ENCODE data around the gene SELENOK.

SELENOK gene

GRCh38 chr3:53860196-53860595 lies 31.5 kb downstream of the SELENOK start:
- Histone ChIP-seq H3K36me3 (ENCODE audit: insufficient read depth, low read length) (peaks cover 13% of the 10 kb centered on the region; the same call in 1 of the 2 replicates), H3K9me2 (replicated peaks; ENCODE audit: low read depth, low read length) (no peaks in the 10 kb centered on the region), H3F3A (ENCODE audit: low read depth) (no peaks in the 10 kb centered on the region), H3K27me3 (ENCODE audit: insufficient read depth, low read length, poor library complexity, severe bottlenecking) (no peaks in the 10 kb centered on the region), H4K20me1 (ENCODE audit: insufficient read depth, low read length, poor library complexity, severe bottlenecking) (no peaks in the 10 kb centered on the region), H3K4me3 (ENCODE audit: low read length, poor library complexity, severe bottlenecking) (no peak overlapping the region), H2AFZ (ENCODE audit: low read length) (no peak overlapping the region), H3K9ac (ENCODE audit: low read depth, low read length, poor library complexity, severe bottlenecking) (no peak overlapping the region), H3K79me2 (ENCODE audit: insufficient read depth, low read length) (no peaks in the 10 kb centered on the region), H3K4me2 (ENCODE audit: low read depth, low read length, poor library complexity, severe bottlenecking) (no peak overlapping the region), H3K9me3 (ENCODE audit: insufficient read depth, low read depth, low read length) (no peaks in the 10 kb centered on the region), H3K4me1 (ENCODE audit: insufficient read depth, low read length, poor library complexity, severe bottlenecking) (peaks cover 3% of the 10 kb centered on the region)
- TF ChIP-seq, protein P1, sequence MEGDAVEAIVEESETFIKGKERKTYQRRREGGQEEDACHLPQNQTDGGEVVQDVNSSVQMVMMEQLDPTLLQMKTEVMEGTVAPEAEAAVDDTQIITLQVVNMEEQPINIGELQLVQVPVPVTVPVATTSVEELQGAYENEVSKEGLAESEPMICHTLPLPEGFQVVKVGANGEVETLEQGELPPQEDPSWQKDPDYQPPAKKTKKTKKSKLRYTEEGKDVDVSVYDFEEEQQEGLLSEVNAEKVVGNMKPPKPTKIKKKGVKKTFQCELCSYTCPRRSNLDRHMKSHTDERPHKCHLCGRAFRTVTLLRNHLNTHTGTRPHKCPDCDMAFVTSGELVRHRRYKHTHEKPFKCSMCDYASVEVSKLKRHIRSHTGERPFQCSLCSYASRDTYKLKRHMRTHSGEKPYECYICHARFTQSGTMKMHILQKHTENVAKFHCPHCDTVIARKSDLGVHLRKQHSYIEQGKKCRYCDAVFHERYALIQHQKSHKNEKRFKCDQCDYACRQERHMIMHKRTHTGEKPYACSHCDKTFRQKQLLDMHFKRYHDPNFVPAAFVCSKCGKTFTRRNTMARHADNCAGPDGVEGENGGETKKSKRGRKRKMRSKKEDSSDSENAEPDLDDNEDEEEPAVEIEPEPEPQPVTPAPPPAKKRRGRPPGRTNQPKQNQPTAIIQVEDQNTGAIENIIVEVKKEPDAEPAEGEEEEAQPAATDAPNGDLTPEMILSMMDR (conservative IDR thresholded peaks at IDR 0.05; ENCODE audit: low read length): no peak
- TF ChIP-seq EZH2phosphoT487 (IDR thresholded peaks at IDR 0.05; ENCODE audit: borderline replicate concordance): no peak

- no peak overlapping the region for H2AFZ ChIP-seq (ENCODE audit: low read length)
- no peak overlapping the region for H3K4me3 ChIP-seq (ENCODE audit: low read length, poor library complexity, severe bottlenecking)
- no peaks in the 10 kb centered on the region for H3F3A ChIP-seq (ENCODE audit: low read depth)
- H3K9me3 ChIP-seq (ENCODE audit: insufficient read depth, low read depth, low read length): no peaks in the 10 kb centered on the region
- no peaks in the 10 kb centered on the region for H3K4me1 ChIP-seq (ENCODE audit: insufficient read depth, low read length, poor library complexity, severe bottlenecking)
- H3K79me2 ChIP-seq (ENCODE audit: insufficient read depth, low read length): no peaks in the 10 kb centered on the region
- H3K4me2 ChIP-seq (ENCODE audit: low read depth, low read length, poor library complexity, severe bottlenecking): no peak overlapping the region
- TF ChIP-seq, protein P1 (conservative IDR thresholded peaks at IDR 0.05; ENCODE audit: low read length): no peak
- TF ChIP-seq EZH2phosphoT487 (IDR thresholded peaks at IDR 0.05; ENCODE audit: borderline replicate concordance): no peak
- H3K36me3 ChIP-seq (ENCODE audit: insufficient read depth, low read length): peaks cover 8% of the 10 kb centered on the region; the same call in 1 of the 2 replicates
- H3K9ac ChIP-seq (ENCODE audit: low read depth, low read length, poor library complexity, severe bottlenecking): no peak overlapping the region
- no peaks in the 10 kb centered on the region for H3K9me2 ChIP-seq (replicated peaks; ENCODE audit: low read depth, low read length)
- H3K27me3 ChIP-seq (ENCODE audit: insufficient read depth, low read length, poor library complexity, severe bottlenecking): no peaks in the 10 kb centered on the region
- H4K20me1 ChIP-seq (ENCODE audit: insufficient read depth, low read length, poor library complexity, severe bottlenecking): no peaks in the 10 kb centered on the region
Measured at GRCh38 chr3:53859178-53859577, 32.5 kb downstream of the SELENOK start.

DNA sequence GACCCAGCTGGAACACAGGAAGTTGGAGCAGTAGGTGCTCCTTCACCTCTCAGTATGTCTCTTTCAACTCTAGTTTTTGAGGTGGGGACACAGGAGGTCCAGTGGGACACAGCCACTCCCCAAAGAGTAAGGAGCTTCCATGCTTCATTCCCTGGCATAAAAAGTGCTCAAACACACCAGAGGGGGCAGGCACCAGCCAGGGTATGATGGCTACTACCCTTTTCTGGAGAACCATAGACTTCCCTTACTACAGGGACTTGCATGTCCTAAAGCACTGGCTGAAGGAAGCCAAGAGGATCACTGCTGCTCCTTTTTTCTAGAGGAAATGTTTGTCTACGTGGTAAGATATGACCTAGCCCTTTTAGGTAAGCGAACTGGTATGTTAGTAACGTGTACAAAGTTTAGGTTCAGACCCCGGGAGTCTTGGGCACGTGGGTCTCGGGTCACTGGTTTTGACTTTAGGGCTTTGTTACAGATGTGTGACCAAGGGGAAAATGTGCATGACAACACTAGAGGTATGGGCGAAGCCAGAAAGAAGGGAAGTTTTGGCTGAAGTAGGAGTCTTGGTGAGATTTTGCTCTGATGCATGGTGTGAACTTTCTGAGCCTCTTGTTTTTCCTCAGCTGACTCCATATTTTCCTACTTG lies 33.4 kb downstream of the SELENOK start:
- no peaks in the 10 kb centered on the region; the same call in 1 of the 2 replicates for H3K36me3 ChIP-seq (ENCODE audit: insufficient read depth, low read length)
- H4K20me1 ChIP-seq (ENCODE audit: insufficient read depth, low read length, poor library complexity, severe bottlenecking): no peaks in the 10 kb centered on the region
- H3K9ac ChIP-seq (ENCODE audit: low read depth, low read length, poor library complexity, severe bottlenecking): no peak overlapping the region
- H3K4me3 ChIP-seq (ENCODE audit: low read length, poor library complexity, severe bottlenecking): no peak overlapping the region
- no peaks in the 10 kb centered on the region for H3K9me3 ChIP-seq (ENCODE audit: insufficient read depth, low read depth, low read length)
- no peaks in the 10 kb centered on the region for H3K9me2 ChIP-seq (replicated peaks; ENCODE audit: low read depth, low read length)
- H3K4me1 ChIP-seq (ENCODE audit: insufficient read depth, low read length, poor library complexity, severe bottlenecking): no peaks in the 10 kb centered on the region
- H3K79me2 ChIP-seq (ENCODE audit: insufficient read depth, low read length): no peaks in the 10 kb centered on the region
- TF ChIP-seq EZH2phosphoT487 (IDR thresholded peaks at IDR 0.05; ENCODE audit: borderline replicate concordance): no peak
- TF ChIP-seq, protein P1 (conservative IDR thresholded peaks at IDR 0.05; ENCODE audit: low read length): no peak
- H3K27me3 ChIP-seq (ENCODE audit: insufficient read depth, low read length, poor library complexity, severe bottlenecking): no peaks in the 10 kb centered on the region
- H3F3A ChIP-seq (ENCODE audit: low read depth): no peaks in the 10 kb centered on the region
- no peak overlapping the region for H2AFZ ChIP-seq (ENCODE audit: low read length)
- no peak overlapping the region for H3K4me2 ChIP-seq (ENCODE audit: low read depth, low read length, poor library complexity, severe bottlenecking)
